Measurements from ENCODE around the gene HOXD4.

Gene HOXD4

GRCh38 chr2:176121190-176122051, 29.9 kb upstream of the HOXD4 start:
- DNase-seq (ENCODE audit: low read depth): no peak
- TF ChIP-seq, protein P1, sequence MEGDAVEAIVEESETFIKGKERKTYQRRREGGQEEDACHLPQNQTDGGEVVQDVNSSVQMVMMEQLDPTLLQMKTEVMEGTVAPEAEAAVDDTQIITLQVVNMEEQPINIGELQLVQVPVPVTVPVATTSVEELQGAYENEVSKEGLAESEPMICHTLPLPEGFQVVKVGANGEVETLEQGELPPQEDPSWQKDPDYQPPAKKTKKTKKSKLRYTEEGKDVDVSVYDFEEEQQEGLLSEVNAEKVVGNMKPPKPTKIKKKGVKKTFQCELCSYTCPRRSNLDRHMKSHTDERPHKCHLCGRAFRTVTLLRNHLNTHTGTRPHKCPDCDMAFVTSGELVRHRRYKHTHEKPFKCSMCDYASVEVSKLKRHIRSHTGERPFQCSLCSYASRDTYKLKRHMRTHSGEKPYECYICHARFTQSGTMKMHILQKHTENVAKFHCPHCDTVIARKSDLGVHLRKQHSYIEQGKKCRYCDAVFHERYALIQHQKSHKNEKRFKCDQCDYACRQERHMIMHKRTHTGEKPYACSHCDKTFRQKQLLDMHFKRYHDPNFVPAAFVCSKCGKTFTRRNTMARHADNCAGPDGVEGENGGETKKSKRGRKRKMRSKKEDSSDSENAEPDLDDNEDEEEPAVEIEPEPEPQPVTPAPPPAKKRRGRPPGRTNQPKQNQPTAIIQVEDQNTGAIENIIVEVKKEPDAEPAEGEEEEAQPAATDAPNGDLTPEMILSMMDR (IDR thresholded peaks at IDR 0.05; ENCODE audit: low read depth, low read length, missing control alignments): no peak
- no peak overlapping the region for H3K4me3 ChIP-seq (ENCODE audit: low read depth, low read length)

DNA sequence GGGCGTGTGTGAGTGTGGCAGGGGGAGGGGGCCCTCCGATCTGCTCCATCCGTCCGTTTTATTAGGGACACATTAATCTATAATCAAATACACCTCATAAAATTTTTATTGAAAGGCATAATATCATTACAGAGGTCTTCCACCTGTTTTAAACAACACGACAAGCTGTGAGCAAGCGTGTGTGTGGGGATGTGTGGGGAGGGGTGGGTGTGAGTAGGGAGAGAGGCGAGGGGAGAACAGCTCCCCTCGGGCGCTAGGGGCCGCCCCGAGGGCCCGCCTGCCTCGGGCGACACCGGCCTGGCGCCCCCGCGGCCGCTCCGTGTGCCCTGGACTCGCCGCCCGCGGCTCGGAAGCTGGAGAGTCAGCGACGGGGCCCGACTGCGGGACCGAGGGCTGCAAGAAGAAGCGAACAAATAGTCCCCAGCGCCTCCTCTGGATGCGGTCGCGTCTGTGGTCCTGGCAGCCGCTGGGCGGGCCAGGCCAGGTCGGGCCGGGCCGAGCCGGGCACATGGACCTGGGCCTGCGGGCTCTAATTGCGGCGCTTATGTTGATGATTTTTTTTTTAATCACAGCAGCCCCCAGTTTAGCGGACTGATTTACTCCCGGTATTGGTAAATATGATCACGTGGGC, 29.2 kb upstream of the HOXD4 start:
- TF ChIP-seq, protein P1 (IDR thresholded peaks at IDR 0.05; ENCODE audit: low read depth, low read length, missing control alignments): no peak
- no peak overlapping the region for H3K4me3 ChIP-seq (ENCODE audit: low read depth, low read length)
- no peak for DNase-seq (ENCODE audit: low read depth)

DNA sequence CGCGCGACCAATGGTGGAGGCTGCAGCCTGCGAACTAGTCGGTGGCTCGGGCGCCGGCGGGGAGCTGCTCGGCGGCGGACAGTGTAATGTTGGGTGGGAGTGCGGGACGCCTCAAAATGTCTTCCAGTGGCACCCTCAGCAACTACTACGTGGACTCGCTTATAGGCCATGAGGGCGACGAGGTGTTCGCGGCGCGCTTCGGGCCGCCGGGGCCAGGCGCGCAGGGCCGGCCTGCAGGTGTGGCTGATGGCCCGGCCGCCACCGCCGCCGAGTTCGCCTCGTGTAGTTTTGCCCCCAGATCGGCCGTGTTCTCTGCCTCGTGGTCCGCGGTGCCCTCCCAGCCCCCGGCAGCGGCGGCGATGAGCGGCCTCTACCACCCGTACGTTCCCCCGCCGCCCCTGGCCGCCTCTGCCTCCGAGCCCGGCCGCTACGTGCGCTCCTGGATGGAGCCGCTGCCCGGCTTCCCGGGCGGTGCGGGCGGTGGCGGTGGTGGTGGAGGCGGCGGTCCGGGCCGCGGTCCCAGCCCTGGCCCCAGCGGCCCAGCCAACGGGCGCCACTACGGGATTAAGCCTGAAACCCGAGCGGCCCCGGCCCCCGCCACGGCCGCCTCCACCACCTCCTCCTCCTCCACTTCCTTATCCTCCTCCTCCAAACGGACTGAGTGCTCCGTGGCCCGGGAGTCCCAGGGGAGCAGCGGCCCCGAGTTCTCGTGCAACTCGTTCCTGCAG, 28.5 kb upstream of the HOXD4 start, which contains the start of gene HOXD9:
Gene HOXD9 (plus strand): TSS at position 37 of the 728 bp plus-strand sequence. CDS start 50 bp downstream, at position 87.
- TF ChIP-seq, protein P1 (IDR thresholded peaks at IDR 0.05; ENCODE audit: low read depth, low read length, missing control alignments): no peak
- DNase-seq (ENCODE audit: low read depth): no peak

DNA sequence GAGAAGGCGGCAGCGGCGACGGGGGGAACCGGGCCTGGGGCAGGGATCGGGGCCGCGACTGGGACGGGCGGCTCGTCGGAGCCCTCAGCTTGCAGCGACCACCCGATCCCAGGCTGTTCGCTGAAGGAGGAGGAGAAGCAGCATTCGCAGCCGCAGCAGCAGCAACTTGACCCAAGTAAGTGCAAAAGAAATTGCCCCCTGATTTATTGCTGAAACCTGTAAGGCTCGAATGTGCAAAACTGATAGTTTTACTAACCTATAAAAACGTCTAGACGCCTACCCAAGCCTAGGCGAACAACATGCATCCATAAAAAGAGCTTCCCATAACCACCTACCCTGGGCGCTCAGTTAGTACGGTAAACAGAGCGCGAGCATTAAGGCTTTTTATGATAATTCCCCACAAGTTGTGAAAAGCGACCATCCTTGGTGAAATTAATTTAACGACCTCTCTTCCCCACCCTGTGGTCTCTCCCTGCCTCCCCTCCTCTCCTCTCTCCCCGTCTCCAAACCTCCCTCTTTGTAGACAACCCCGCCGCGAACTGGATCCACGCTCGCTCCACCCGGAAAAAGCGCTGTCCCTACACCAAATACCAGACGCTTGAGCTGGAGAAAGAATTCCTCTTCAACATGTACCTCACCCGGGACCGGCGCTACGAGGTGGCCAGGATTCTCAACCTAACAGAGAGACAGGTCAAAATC, 27.8 kb upstream of the HOXD4 start:
- no peak for DNase-seq (ENCODE audit: low read depth)
- TF ChIP-seq, protein P1 (IDR thresholded peaks at IDR 0.05; ENCODE audit: low read depth, low read length, missing control alignments): no peak
- no peak overlapping the region for H3K4me3 ChIP-seq (ENCODE audit: low read depth, low read length)

More for the DNA sequence above, 28.5 kb upstream of the HOXD4 start, which contains the start of gene HOXD9:
- no peak within 1 kb of the TSS for H3K4me3 ChIP-seq (ENCODE audit: low read depth, low read length)

DNA sequence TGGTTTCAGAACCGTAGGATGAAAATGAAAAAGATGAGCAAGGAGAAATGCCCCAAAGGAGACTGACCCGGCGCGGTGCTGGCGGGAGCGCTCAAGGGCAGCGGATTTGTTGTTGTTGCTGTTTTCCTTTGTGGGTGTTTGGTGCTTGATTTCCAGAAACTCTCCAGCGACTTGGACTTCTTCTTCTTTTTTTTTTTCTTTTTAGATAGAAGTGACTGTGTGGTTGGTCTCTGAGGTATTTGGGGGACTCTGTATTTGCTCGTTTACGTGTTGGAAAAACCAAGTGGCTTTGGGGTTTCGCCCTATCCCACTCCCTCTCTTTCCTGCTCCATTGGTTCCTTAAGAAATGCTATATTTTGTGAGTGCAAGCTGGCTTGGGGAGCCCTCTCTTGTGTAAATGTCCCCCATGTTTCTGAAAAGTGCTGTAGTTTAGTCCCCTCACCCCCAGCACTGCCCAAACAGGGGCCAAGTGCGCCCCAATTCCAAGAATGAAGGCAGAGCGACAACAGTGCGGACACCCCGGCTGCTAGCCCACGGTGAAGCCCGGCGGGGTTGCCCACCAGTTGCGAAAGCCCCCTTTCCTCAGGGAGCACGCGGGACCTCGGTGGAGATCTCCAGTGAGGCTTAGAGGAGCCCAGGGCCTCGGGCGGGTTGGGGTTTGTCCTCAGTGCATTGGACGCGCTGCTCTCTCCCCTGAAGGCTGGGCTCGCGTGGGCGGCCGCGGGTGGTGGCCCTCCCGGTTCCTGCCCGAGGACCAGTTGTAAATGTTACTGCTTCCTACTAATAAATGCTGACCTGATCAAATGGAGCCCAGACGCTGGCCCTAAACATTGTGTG, 27.0 kb upstream of the HOXD4 start:
- TF ChIP-seq, protein P1 (IDR thresholded peaks at IDR 0.05; ENCODE audit: low read depth, low read length, missing control alignments): no peak
- no peak for DNase-seq (ENCODE audit: low read depth)
- H3K4me3 ChIP-seq (ENCODE audit: low read depth, low read length): no peak overlapping the region
